ENCODE results near the gene ATP8B4.

ATP8B4 gene

GRCh38 chr15:49918121-49918520, 200.9 kb downstream of the ATP8B4 start:
- Histone ChIP-seq H3K36me3 (ENCODE audit: insufficient read depth, low read length) (no peaks in the 10 kb centered on the region), H3K4me1 (ENCODE audit: insufficient read depth, low read length) (no peaks in the 10 kb centered on the region), H4K20me1 (ENCODE audit: insufficient read depth, low read length) (no peaks in the 10 kb centered on the region), H3K79me2 (ENCODE audit: insufficient read depth, low read length) (no peaks in the 10 kb centered on the region), H2AFZ (ENCODE audit: low read depth, low read length) (no peak overlapping the region), H3K9ac (ENCODE audit: low read depth, low read length) (no peak overlapping the region), H3K9me3 (ENCODE audit: insufficient read depth, low read length, severe bottlenecking) (no peaks in the 10 kb centered on the region), H3K27me3 (ENCODE audit: insufficient read depth, low read length, poor library complexity) (no peaks in the 10 kb centered on the region), H3K4me2 (ENCODE audit: insufficient read depth, low read length) (no peak overlapping the region), H3K4me3 (ENCODE audit: low read depth in 1 of 2, low read length in 2 of 2) (no peak overlapping the region), H3K27ac (ENCODE audit: low read length) (no peak overlapping the region)
- DNase-seq (no peak), ATAC-seq (ENCODE audit: insufficient read depth, low read depth) (no peak)
- TF ChIP-seq EZH2 (IDR thresholded peaks at IDR 0.05; ENCODE audit: borderline replicate concordance, low read depth, low read length, severe bottlenecking), result no peak
- TF ChIP-seq CTCF (IDR thresholded peaks at IDR 0.05; ENCODE audit: borderline replicate concordance, extremely low read depth, low read length, poor library complexity, severe bottlenecking), result no peak

DNA sequence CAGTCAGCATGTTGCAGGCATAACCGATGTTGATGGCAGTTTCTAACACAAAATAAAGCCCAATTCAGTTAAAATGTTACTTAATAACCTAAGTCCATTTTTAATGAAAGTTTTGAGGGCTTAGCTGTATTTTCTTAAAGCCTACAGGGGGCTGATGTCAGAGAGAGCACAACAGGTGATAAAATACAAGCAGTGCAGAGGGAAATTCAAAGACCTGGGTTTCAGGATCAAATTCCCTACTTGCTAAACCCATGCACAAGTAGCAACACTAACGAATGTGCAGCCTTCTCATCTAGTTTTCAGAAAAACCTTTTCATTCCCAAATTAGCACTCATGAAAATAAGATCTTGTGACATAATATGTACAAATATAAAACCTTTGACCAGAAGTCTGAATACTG, 202.0 kb downstream of the ATP8B4 start:
- no peaks in the 10 kb centered on the region for H3K36me3 ChIP-seq (ENCODE audit: insufficient read depth, low read length)
- ATAC-seq (ENCODE audit: insufficient read depth, low read depth), result no peak

GRCh38 chr15:49915822-49916221, 203.2 kb downstream of the ATP8B4 start:
- H3K4me2 ChIP-seq (ENCODE audit: insufficient read depth, low read length), result no peak overlapping the region
- no peaks in the 10 kb centered on the region for H3K79me2 ChIP-seq (ENCODE audit: insufficient read depth, low read length)
- H2AFZ ChIP-seq (ENCODE audit: low read depth, low read length), result no peak overlapping the region
- no peak for DNase-seq
- no peaks in the 10 kb centered on the region for H3K9me3 ChIP-seq (ENCODE audit: insufficient read depth, low read length, severe bottlenecking)
- ATAC-seq (ENCODE audit: insufficient read depth, low read depth), result no peak
- H3K27ac ChIP-seq (ENCODE audit: low read length), result no peak overlapping the region
- H4K20me1 ChIP-seq (ENCODE audit: insufficient read depth, low read length), result no peaks in the 10 kb centered on the region
- no peaks in the 10 kb centered on the region for H3K27me3 ChIP-seq (ENCODE audit: insufficient read depth, low read length, poor library complexity)
- H3K4me1 ChIP-seq (ENCODE audit: insufficient read depth, low read length), result no peaks in the 10 kb centered on the region
- H3K4me3 ChIP-seq (ENCODE audit: low read depth in 1 of 2, low read length in 2 of 2), result no peak overlapping the region
- no peaks in the 10 kb centered on the region for H3K36me3 ChIP-seq (ENCODE audit: insufficient read depth, low read length)
- no peak for TF ChIP-seq CTCF (IDR thresholded peaks at IDR 0.05; ENCODE audit: borderline replicate concordance, extremely low read depth, low read length, poor library complexity, severe bottlenecking)
- no peak for TF ChIP-seq EZH2 (IDR thresholded peaks at IDR 0.05; ENCODE audit: borderline replicate concordance, low read depth, low read length, severe bottlenecking)
- H3K9ac ChIP-seq (ENCODE audit: low read depth, low read length), result no peak overlapping the region

More for the DNA sequence above, 202.0 kb downstream of the ATP8B4 start:
- Histone ChIP-seq H3K4me1 (ENCODE audit: insufficient read depth, low read length) (no peaks in the 10 kb centered on the region), H3K27ac (ENCODE audit: low read length) (no peak overlapping the region), H3K4me3 (ENCODE audit: low read depth in 1 of 2, low read length in 2 of 2) (no peak overlapping the region), H3K27me3 (ENCODE audit: insufficient read depth, low read length, poor library complexity) (no peaks in the 10 kb centered on the region), H2AFZ (ENCODE audit: low read depth, low read length) (no peak overlapping the region), H3K4me2 (ENCODE audit: insufficient read depth, low read length) (no peak overlapping the region), H3K79me2 (ENCODE audit: insufficient read depth, low read length) (no peaks in the 10 kb centered on the region), H3K9ac (ENCODE audit: low read depth, low read length) (no peak overlapping the region), H4K20me1 (ENCODE audit: insufficient read depth, low read length) (no peaks in the 10 kb centered on the region), H3K9me3 (ENCODE audit: insufficient read depth, low read length, severe bottlenecking) (no peaks in the 10 kb centered on the region)
- DNase-seq, result no peak
- TF ChIP-seq CTCF (IDR thresholded peaks at IDR 0.05; ENCODE audit: borderline replicate concordance, extremely low read depth, low read length, poor library complexity, severe bottlenecking) (no peak), EZH2 (IDR thresholded peaks at IDR 0.05; ENCODE audit: borderline replicate concordance, low read depth, low read length, severe bottlenecking) (no peak)

GRCh38 chr15:49908933-49909295, 210.1 kb downstream of the ATP8B4 start:
- no peak overlapping the region for H3K4me3 ChIP-seq (ENCODE audit: low read depth in 1 of 2, low read length in 2 of 2)

More at GRCh38 chr15:49908933-49909295, 210.1 kb downstream of the ATP8B4 start:
- no peaks in the 10 kb centered on the region for H3K36me3 ChIP-seq (ENCODE audit: insufficient read depth, low read length)
- no peak for ATAC-seq (ENCODE audit: insufficient read depth, low read depth)
- H3K27me3 ChIP-seq (ENCODE audit: insufficient read depth, low read length, poor library complexity), result no peaks in the 10 kb centered on the region
- H2AFZ ChIP-seq (ENCODE audit: low read depth, low read length), result no peak overlapping the region
- H3K4me2 ChIP-seq (ENCODE audit: insufficient read depth, low read length), result no peak overlapping the region
- H3K4me1 ChIP-seq (ENCODE audit: insufficient read depth, low read length), result no peaks in the 10 kb centered on the region
- no peaks in the 10 kb centered on the region for H4K20me1 ChIP-seq (ENCODE audit: insufficient read depth, low read length)
- H3K79me2 ChIP-seq (ENCODE audit: insufficient read depth, low read length), result no peaks in the 10 kb centered on the region
- no peak overlapping the region for H3K9ac ChIP-seq (ENCODE audit: low read depth, low read length)
- H3K9me3 ChIP-seq (ENCODE audit: insufficient read depth, low read length, severe bottlenecking), result no peaks in the 10 kb centered on the region
- no peak for TF ChIP-seq EZH2 (IDR thresholded peaks at IDR 0.05; ENCODE audit: borderline replicate concordance, low read depth, low read length, severe bottlenecking)
- no peak for TF ChIP-seq CTCF (IDR thresholded peaks at IDR 0.05; ENCODE audit: borderline replicate concordance, extremely low read depth, low read length, poor library complexity, severe bottlenecking)
- DNase-seq, result no peak
- H3K27ac ChIP-seq (ENCODE audit: low read length), result no peak overlapping the region

All from DND-41 (cell line).